Dedifferentiated amniotic fluid mesenchymal stem cell (primary cell): Measurements from ENCODE around the gene DDX25.

Source experiments
- DNase-seq: peaks from one replicate; pipeline ENCODE4 v3.0.0-alpha.2; 2016; ENCODE audit errors: extremely low spot score

The DDX25 gene

DNA sequence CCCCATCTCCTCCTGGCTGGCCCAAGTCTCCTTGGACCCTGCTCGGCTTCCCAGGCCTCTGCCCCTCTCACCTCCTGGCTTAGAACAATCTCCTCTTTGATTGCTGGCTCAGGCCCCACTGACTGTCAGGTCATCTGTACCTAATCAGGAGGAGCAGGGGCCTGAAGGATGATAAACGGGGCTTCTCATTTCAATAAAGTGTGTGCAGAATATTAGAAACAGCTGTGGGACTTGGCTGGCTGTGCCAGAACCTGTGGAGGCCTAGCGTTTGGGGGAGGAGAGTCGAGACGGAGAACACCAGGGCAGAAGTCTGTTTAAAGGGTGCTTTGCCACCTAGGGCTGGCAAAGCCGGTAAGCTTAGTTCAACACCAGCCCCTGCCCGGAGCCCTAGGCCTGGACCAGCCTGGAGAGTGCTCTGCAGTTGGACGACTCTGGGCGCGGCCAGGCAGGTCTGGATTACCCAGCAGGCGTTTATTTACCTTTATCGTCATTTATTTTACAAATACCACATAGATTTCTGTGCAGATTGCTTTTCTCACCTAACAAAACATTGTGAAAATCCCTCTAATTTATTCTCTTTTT, 31.4 kb downstream of the DDX25 start:
- DNase-seq = no peak

DNA sequence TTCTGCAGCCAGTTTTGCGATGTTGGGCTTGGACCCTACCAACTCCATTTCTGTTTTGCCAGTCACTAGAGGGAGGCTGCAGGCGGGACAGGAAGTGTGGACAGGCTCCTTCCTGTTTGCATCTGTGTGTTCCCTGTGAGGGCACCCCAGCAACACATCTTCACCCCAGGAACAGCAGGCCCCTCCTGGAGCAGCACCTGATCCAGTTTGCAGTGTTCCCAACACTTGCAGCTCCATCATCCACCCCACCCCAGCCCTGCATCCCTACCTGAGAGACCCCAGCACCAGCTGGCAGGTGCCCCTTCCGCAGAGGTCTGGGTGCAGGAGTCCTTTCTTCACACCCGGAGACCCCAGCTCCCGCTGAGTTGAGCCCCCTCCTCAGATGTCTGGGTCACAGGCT, 34.1 kb downstream of the DDX25 start:
- DNase-seq = no peak

DNA sequence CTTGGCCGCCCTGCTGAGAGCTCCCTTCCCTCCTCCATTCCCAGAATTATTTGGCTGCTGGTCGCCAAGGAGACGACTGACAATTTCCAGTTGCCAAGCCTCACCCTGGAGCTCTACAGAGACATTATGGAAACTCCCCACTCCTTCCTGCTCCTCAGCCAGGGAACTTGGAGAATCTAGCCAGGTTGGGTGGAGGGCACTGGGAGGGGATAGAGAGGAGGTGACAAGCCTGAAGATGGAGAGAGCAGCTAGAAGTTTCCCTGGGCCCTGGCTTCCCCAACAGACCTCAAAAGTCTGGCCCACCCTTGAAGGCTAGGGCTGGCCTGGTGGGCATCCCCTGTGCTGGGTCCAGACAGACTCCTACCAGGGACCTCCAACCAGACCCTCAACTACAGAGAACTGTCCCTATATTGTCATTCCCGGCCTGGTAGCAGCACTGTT, 34.8 kb downstream of the DDX25 start:
- no peak for DNase-seq

DNA sequence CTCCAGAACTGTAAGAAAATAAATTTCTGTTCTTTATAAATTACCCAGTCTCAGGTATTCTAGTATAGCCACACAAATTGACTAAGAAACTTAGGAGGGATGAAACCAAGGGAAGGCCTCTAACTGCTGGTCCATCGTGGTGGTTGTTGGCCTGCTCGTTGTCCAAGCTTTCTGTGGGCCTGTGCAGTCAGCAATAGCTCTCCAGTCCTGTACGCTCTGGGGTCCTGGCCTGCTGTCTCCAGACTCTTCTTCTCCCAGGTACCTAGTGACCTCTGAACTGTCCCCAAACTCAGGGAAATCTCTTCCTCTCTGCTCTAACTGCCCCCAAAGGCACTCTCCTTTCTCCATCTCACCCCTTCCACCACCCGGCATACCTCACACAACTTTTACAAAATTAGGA, 35.8 kb downstream of the DDX25 start:
- DNase-seq = no peak

DNA sequence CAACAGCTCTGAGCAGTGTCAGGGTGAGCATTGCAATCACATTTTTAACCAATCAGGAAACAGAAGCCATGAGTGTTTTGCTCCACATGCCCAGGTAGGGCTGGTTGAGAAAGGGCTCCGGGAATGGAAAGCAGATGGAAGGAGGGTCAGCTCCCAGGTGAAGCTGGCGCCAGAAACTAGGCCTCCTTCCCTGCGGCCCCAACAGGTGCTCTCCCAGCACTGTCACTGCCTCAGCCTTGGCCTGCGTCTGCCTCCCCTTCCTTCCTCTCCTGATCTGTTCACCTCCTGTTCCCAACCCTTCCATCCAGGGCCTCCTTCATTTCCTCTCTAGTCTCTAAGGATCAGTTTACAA, 36.9 kb downstream of the DDX25 start:
- DNase-seq = no peak

DNA sequence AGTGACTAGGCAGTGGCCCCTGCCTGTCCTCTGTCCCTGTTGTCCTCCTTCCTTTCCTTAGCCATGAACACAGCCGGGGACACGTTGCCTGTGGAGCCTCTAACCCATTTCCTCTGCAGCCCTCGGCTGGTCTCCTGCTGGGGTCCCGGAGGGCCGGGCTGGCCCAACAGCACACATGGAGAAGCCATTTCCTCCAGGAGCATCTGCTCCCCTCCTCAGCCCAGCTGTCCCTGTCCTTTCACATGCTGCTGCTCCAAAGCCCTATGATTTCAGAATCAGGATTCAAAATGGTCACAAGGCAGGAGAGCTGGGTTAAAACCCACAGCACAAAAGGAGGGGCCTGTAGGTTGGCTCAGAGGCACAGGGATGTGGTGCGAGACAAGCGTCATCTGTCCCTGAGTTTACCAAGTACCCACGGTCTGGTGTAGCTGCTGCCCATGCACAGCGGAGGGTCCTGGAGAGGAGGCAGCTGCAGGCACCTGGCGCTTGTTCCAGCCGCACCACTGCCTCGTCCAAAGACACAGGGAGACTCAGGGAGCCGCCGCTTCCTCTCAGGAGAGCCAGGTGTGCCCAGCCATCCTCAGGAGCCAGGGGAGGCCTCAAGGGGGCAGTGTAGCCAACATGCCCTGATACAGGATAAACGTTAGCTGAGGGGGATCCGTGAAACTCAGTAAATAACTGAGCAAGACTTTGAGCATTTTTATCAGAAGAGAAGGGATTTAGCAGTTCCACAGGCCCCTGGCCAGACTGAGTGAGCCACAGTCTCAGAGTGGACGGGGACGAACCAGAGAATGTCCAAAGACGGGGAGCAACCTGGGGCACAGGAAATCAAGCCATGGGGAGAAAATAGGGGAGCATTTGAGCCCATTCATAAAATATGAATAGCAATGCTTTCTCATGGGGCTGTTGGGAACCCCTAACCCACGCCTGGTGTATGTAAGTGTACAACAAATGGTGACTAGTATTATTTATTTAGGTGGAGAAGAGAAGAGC, 37.6 kb downstream of the DDX25 start:
- no peak for DNase-seq

DNA sequence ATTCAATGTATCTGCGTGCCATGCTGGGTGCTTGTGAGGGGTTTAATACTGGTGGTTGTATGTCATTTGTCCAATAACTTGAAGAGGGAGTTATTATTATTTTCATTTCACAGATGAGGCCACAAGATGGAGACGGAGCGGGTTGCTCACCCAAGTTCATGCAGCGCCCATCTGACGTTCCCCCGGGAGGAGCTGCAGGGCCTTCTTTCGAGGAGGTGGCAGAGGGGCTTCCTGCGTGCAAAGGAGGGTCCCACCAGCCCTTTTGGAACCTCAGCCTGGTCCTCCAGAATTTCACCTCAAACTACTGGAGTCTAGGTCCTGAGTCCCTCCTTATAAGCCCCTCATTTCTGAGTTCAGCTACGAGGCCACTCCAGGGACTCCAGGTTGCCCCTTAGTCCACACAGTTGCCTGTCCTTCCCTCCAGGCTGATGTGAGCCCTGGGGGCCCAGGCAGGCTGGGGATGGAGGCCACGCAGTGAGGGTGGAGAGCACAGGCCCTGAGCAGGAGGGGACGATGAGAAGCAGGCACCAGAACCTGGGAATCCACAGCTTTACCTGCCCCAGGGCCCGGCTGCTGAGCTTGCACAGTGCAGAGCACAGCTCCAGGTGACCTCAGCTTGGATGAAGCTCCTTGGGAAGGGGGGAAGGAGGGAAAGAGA, 38.6 kb downstream of the DDX25 start:
- DNase-seq = no peak

DNA sequence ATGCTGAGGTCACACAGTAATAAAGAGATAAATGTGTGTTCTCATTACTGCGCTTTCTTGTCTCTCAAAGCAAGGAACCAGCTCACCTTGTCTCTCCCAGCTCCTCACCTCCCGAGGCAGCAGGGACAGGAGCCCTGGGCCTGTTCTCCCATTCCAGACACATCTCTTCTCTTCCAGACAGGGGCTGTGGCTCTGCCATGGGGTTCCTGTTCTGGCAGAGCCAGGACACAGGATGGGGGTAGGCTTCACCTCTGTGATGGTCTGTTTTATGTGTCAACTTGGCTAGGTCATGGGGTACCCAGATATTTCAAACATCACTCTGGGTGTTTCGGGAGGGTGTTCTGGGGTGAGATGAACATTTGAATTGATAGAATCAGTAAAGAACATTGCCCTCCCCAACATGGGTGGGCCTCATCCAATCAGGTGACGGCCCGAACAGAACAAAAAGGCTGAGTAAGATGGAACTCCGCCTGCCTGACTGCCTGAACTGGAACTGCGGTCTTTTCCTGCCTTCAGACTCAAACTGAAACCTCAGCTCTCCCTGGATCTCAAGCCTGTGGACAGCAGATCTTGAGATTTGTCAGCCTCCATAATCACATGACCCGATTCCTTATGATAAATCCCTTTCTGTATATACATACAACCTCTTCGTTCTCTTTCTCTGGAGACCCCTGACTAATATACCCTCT, 39.5 kb downstream of the DDX25 start:
- DNase-seq = no peak

DNA sequence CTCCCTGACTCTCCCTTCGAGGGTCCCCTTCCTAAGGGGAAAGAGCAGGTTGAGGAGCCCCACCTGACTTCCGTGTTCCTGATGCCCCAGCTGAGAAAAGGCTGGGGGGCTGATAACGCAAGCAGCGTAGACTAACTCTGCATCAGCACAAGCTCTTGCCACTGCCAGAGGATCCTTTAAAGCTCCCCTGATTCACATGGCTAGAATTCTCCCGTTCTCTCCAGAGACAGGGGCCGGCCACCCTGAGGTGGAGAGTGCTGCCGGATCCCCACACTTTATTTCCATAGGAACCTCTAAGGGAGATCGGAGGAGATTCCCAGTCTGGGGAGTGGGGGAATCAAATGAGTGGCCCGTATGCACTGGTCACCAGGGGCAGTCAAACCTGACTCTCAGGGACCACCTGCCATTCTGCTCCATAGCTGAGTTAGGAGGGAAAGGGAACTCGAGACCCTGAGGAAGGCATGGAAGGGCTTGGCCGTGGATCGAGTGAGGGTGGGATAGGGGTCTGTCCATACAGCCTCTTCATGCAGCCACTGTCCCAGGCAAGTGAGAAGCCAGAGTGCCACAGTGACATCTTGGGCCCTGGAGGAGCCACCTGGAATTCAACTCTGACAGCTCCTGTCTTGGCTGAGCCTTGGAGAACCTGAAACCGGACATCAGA, 40.2 kb downstream of the DDX25 start:
- no peak for DNase-seq

DNA sequence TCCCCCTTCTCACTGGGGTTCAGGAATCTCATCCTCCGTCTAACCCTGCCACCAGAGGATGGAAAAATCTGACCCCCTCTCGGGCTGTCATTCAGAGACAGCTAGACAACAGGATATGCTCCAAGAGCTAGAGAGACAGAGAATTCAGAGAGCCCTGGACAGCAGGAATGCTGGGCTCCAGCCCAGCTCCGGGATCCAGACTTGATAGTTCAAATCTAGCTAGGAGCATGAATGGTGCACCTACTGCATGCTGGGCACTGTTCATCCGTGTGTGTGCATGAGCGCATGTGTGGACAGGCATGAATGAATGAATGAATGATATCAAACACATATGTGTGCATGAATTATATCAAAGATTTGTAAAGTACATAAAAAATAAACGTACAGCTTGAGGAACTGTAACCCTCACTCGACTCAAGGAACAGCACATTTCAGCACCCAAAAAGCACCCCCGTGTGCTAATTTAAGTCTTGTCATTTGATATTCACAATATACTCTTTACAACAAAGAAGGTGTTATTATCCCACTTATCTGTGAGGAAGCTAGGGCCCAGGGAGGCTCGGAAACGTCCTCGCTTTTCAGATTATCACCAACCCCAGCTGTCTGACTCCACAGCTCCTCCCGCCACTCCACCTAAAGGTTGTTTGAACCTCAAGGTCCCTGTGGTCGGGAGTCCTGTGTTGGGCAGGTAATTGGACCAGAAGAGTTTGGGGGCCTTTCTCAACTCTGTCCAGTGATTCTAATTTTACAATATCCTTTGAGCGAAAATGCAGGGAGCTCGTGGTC, 40.9 kb downstream of the DDX25 start:
- DNase-seq = no peak

DNA sequence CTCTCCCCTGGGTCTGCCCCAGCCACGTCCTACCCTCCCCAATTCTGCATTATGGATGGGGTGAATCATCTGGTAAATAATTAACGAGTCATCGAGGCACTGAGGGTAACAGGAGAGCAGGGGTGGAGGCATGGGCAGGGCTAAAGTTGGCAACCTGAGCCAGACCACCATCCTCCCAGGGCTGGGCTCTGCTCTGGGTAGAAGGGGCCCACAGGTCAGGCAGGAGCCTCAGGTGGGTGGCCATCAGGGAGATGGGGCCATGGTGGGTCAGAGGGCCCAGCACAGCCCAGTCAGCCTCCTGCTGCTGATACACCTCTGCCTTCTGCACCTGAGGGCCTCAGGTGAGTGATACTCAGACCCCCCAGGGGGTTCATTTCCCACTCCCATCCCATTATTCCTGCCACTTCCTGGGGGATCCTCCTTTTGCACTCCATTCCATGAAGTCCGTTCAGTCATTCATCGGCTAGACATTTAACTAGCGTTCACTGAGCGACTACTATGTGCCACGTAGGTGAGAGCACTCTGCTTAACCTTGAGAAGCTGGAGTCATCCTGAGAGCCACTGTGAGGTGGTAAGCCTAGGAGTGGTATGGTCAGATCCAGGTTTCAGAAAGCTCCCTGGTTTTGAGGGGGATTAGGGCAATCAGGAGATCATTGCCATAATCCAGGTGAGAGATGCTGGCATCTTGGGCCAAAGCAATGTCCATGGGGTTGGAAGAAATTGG, 41.7 kb downstream of the DDX25 start, which contains the start of gene VSIG10L2:
Gene VSIG10L2, plus strand, starts transcription at position 248 of the 724 bp plus-strand sequence. Its CDS starts 12 bp downstream, at position 260.
- no peak for DNase-seq

DNA sequence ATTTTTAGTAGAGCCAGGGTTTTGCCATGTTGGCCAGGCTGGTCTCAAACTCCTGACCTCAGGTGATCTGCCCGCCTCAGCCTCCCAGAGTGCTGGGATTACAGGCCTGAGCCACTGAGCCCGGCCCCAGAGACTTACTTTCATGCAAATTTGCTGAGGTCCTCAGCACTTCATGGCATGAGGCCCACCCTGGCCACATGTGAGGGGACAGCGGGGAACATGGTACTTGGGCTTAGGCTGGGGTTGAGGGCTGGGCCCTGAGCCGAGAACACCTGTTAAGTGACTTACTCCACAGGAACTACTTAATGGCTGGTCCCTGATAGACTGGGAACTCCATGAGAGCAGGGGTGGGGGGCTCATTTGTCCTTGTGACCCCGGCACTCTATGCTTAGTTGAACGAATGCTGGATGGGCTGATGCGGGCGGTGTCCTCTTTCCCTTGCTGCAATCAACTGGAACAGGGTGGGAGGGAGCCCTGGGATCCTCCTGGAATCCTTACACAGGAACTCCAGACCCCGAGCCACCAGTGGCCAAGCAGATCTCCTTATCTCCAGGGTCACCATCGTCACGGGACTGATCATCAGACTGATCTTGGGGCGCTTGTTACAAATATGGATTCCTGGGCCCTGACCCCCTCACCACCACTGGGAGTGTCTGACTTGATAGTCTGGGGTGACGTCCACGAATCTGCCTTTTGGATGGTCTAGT, 42.6 kb downstream of the DDX25 start:
- DNase-seq = no peak

DNA sequence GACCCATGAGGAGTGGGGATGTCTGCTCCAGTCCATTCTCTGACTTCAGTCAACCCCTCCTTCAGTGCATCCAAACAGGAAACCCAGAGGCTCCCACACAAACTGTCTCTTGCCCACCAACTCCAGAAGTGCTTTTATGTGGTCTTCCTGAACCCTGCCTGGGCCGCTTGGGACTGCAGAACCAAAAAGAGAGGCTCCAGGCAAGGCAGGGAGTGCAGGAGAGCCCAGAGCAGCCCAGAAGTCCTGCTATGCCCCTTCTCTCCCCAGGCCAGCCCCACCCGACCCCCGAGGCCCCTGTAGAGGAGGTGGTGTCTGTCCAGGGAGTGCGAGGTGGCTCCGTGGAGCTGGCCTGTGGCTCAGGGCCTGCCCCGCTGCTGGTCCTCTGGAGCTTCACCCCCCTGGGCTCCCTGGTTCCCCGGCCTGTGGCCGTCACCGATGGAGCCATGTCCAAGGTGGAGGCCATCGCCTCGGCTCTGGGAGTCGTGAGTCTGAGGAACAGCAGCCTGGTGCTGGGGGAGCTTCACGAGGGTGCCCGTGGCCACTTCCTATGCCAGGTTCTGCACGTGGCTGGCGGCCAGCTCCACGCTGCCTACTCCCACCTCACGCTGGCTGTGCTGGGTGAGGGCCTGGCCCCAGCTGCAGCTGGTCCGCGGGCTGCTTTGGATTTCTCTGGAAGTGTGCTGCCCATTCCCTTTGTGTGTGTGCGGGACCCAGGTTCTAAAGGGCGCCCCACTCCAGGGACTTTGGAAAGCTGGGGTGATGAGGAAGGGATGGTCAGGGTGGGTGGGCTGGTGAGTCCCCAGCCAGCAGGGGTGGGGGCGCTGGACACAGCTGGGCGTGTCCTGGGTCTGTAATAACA, 43.3 kb downstream of the DDX25 start:
- no peak for DNase-seq

DNA sequence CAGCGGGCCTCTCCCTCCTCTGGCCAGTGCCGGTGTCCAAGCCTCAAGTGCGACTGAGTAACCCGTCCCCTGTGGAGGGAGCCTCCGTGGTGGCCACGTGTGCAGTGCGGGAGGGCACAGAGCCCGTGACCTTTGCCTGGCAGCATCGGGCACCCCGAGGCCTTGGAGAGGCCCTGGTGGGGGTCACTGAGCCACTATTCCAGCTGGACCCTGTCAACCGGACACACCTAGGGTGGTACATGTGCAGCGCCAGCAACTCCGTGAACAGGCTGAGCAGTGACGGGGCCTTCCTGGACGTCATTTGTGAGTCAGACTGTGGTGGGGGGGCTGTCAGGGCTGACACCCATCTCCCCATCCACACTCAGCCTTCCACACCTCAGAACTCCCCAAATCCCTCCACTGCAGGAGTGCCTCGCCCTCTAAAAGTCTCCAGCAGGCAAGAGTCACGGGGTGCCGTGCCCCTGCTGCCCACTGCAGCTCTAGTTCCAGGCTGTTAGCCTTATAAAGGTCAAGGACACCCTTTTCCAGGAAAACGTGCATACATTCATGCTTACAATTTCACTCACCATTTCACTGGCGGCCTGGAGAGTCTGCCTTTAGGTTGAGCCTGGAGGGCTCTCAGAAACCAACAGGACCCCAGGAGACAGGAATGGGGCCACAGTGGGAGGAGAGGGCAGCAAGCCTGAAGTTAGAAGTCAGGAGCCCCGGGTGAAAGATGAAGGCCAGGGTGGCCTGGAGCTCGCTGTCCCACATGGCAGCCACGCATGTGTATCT, 44.2 kb downstream of the DDX25 start:
- DNase-seq = no peak

DNA sequence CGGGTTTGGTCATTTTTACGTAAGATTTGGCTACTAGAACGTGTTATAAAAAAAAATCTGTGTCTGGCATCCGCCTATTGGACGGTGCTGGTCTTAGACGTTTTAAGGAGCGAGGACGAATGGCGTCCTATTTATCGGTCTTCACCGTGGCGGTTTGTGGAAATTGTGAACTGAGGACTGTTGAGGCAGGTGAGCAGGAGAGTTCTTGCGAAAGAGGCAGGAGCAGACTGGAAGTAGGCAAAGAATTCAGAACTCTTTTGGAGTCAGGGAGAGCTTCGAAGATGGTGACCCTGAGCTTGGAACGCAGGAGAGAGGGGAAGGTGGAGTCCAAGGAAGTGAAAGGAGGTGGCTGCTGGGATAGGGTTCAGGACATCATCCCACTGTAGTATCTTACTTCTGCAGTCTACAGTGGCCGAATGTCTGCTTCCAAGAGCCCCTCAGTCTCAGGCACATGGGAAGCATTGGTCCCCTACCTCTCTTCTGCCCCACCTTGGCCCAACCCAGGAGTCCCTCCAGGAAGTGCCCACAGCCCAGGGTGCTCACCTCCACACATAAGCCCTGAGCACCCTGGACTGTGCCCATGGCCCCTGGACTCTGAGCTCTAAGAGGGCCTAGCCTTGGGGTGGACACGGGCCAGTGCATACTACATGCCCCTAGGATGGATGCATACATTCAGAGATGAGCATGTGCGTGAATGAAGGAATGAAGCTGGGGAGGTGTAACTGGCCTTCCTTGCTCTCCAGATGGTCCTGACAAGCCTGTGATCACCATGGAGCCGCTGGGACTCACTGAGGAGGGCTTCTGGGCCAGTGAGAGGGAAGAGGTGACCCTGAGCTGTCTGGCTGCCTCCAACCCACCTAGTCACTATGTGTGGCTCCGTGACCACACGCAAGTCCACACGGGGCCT, 45.2 kb downstream of the DDX25 start:
- DNase-seq = no peak

DNA sequence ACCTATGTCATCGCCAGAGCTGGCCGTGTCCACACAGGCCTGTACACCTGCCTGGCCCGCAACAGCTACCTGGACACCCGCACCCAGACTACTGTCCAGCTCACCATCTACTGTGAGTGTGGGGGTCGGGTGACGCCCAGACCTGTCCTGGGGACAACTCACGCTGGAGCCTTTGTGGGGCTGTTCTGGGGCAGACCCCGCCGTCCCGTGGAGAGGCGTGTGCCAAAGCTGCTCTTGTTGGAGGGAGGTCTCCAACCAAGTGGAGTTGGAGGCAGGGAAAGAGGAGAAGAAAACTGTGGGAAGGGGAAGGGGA, 45.8 kb downstream of the DDX25 start:
- no peak for DNase-seq
